Stomach (tissue), 9 donors: ENCODE measurements around the gene PRDM5. TPM values are rescaled to one million over a fixed set of nuclear protein-coding genes. Genes with fewer than 3 reads are reported as not detected.

ENCODE experiments used
- DNase-seq, 2 donors: peaks; one replicate each; pipeline versions ENCODE4 v3.0.0 to v3.0.0-alpha.2; 2013 to 2019
- H3K27ac ChIP-seq, 5 donors: fragments of 200-600 bp in 4 of 5; sonication (generic) in 4 of 5; one replicate each; pipeline ENCODE4 v1.5.1; 2013 to 2019; ENCODE audit warnings: mild to moderate bottlenecking in 1 of 5, moderate library complexity in 1 of 5
- H3K27me3 ChIP-seq, 3 donors: fragments of 200-600 bp; sonication (generic); one replicate each; pipeline ENCODE4 v1.5.1; 2017 to 2019; ENCODE audit warnings: mixed run types in 1 of 3
- H3K36me3 ChIP-seq, 4 donors: fragments of 200-600 bp; sonication (generic); 1 replicate in 3 of 4; 2 replicates in 1 of 4; pipeline ENCODE4 v1.5.1; 2016 to 2019
- H3K4me1 ChIP-seq, 4 donors: fragments of 200-600 bp; sonication (generic); one replicate each; pipeline ENCODE4 v1.5.1; 2016 to 2019
- H3K4me3 ChIP-seq, 4 donors: fragments of 200-600 bp; sonication (generic) in 3 of 4; one replicate each; pipeline ENCODE4 v1.5.1; 2016 to 2019; ENCODE audit warnings: mild to moderate bottlenecking in 1 of 4
- H3K9me3 ChIP-seq, 4 donors: fragments of 200-600 bp; sonication (generic); one replicate each; pipeline ENCODE4 v1.5.1; 2016 to 2019
- CTCF ChIP-seq, 7 experiments: fragments of 450-650 bp in 4 of 7; fragments of 200-600 bp in 3 of 7; sonication (generic) in 3 of 7; IDR thresholded peaks; one replicate each; pipeline ENCODE4 v1.5.1; 2016 to 2019; ENCODE audit warnings: antibody characterized with exemption in 7 of 7, control low read depth in 2 of 7, mild to moderate bottlenecking in 1 of 7
- EP300 ChIP-seq: sonication (generic); formaldehyde crosslinking; IDR thresholded peaks from one replicate; pipeline ENCODE4 v1.6.1; 2017; ENCODE audit warnings: antibody characterized with exemption
- POLR2A ChIP-seq, 4 donors: fragments of 450-650 bp; IDR thresholded peaks; one replicate each; pipeline ENCODE4 v1.6.1; 2016; ENCODE audit warnings: antibody characterized with exemption in 4 of 4, control low read depth in 2 of 4, mild to moderate bottlenecking in 1 of 4, moderate library complexity in 1 of 4
- POLR2AphosphoS5 ChIP-seq, 3 donors: sonication (generic); formaldehyde crosslinking; IDR thresholded peaks; one replicate each; pipeline ENCODE4 v1.6.1; 2016; ENCODE audit warnings: antibody characterized with exemption in 3 of 3
- WGBS, 5 donors: extraction: QIAGEN DNeasy Blood & Tissue Kit in 3 of 5; methylation state at CpG; one replicate each; pipeline versions ENCODE4 v1.1.5 to v1.1.7; 2013 to 2018; 5-methylcytosine and 5-hydroxymethylcytosine counted together
- intact Hi-C: fragments of 100-400 bp; cut with DNase I; formaldehyde crosslinking; loops from one replicate; pipeline ENCODE4 v1.15.1; 2023; ENCODE audit warnings: low total_unique reads
- polyA plus RNA-seq, 3 donors: library from polyadenylated mRNA; stranded (reverse); fragments of 200-250 nt; gene quantifications; one replicate each; pipeline ENCODE4 v1.2.3, GENCODE V29; 2013
- total RNA-seq, 5 donors: library from RNA; depleted of rRNA; stranded (reverse); fragments of >200 nt; gene quantifications; one replicate each; pipeline versions ENCODE4 v1.1.0 to v1.2.3, GENCODE V29; 2014 to 2016
- donor health status: healthy with polysubstance abuse.
- donor health status: Bipolar disorder and iron deficiency.
- donor health status: healthy.

PRDM5 gene
- total and polyA plus RNA-seq, 8 donors, result 1.5 to 64.7 (median 10.7) TPM

- no peak overlapping the region for H3K4me3 ChIP-seq
- no peak for DNase-seq
- intact Hi-C loops, result no loop called here
- H3K27me3 ChIP-seq, result no peaks in the 10 kb centered on the region
- no peaks in the 10 kb centered on the region for H3K4me1 ChIP-seq
- TF ChIP-seq EP300 (no peak), CTCF (IDR thresholded peaks at IDR 0.05) (no peak), POLR2A (IDR thresholded peaks at IDR 0.05) (no peak), POLR2AphosphoS5 (IDR thresholded peaks at IDR 0.05) (no peak)
- no peak overlapping the region for H3K27ac ChIP-seq
- H3K36me3 ChIP-seq, result no peaks in the 10 kb centered on the region
- WGBS, 5 donors, result 82 to 93% (median 88%) methylated on average over 4 of the region's 4 CpGs
- H3K9me3 ChIP-seq, result no peaks in the 10 kb centered on the region
Measured at GRCh38 chr4:120733968-120734367, 188.6 kb downstream of the PRDM5 start.

GRCh38 chr4:120733054-120733453 lies 189.5 kb downstream of the PRDM5 start:
- DNase-seq, result no peak
- TF ChIP-seq EP300, result no peak
- TF ChIP-seq POLR2A (IDR thresholded peaks at IDR 0.05), result no peak
- TF ChIP-seq CTCF (IDR thresholded peaks at IDR 0.05), result no peak
- no peak for TF ChIP-seq POLR2AphosphoS5 (IDR thresholded peaks at IDR 0.05)
- intact Hi-C loops, result no loop called here
- Histone ChIP-seq H3K27me3 (no peaks in the 10 kb centered on the region), H3K36me3 (no peaks in the 10 kb centered on the region), H3K27ac (no peak overlapping the region), H3K4me1 (no peaks in the 10 kb centered on the region), H3K4me3 (no peak overlapping the region), H3K9me3 (no peaks in the 10 kb centered on the region)
- 73 to 91% (median 80%) methylated on average over 2 of the region's 2 CpGs for WGBS, 5 donors

- no peak for DNase-seq
- Histone ChIP-seq H3K9me3 (no peaks in the 10 kb centered on the region), H3K4me1 (no peaks in the 10 kb centered on the region), H3K36me3 (no peaks in the 10 kb centered on the region), H3K27ac (no peak overlapping the region), H3K27me3 (no peaks in the 10 kb centered on the region), H3K4me3 (no peak overlapping the region)
- TF ChIP-seq CTCF (IDR thresholded peaks at IDR 0.05), result no peak
- no peak for TF ChIP-seq POLR2AphosphoS5 (IDR thresholded peaks at IDR 0.05)
- no peak for TF ChIP-seq POLR2A (IDR thresholded peaks at IDR 0.05)
- TF ChIP-seq EP300, result no peak
- intact Hi-C loops, result no loop called here
- 81 to 96% (median 94%) methylated on average over 3 of the region's 3 CpGs for WGBS, 5 donors
Measured at GRCh38 chr4:120731561-120731960, 191.0 kb downstream of the PRDM5 start.

- intact Hi-C loops, result no loop called here
- no peaks in the 10 kb centered on the region for H3K27me3 ChIP-seq
- no peak overlapping the region for H3K4me3 ChIP-seq
- WGBS, 5 donors, result 74 to 79% (median 78%) methylated on average over 4 of the region's 4 CpGs
- H3K9me3 ChIP-seq, result no peaks in the 10 kb centered on the region
- no peak for TF ChIP-seq CTCF (IDR thresholded peaks at IDR 0.05)
- TF ChIP-seq POLR2A (IDR thresholded peaks at IDR 0.05), result no peak
- TF ChIP-seq EP300, result no peak
- TF ChIP-seq POLR2AphosphoS5 (IDR thresholded peaks at IDR 0.05), result no peak
- no peaks in the 10 kb centered on the region for H3K4me1 ChIP-seq
- H3K27ac ChIP-seq, result no peak overlapping the region
- H3K36me3 ChIP-seq, result no peaks in the 10 kb centered on the region
- DNase-seq, result no peak
Measured at GRCh38 chr4:120730777-120731320, 191.7 kb downstream of the PRDM5 start.
